ENCODE results near the gene ANKRD34A. TPM values are rescaled to one million over a fixed set of nuclear protein-coding genes. Genes with fewer than 3 reads are reported as not detected.

ANKRD34A gene
- polyA plus RNA-seq, 3 donors, result 0.31 TPM; not detected in 2

- Mint-ChIP-seq H3K36me3 (peaks cover 41 to 66% of the 10 kb centered on the region in 2 donors), H3K27me3 (ENCODE audit: low read depth in 3 of 3) (peaks cover 0 to 3% (median 0%) of the 10 kb centered on the region in 3 donors), H3K9me3 (no peaks in the 10 kb centered on the region), H3K4me3 (no peak overlapping the region), H3K4me1 (peaks cover 10% of the 10 kb centered on the region), H3K27ac (peak overlapping the region in 1 of 7 donors; percentile 72)
- Histone ChIP-seq H3K27me3 (ENCODE audit: control insufficient read depth in 2 of 2, insufficient read depth in 2 of 2, low read length in 2 of 2) (no peaks in the 10 kb centered on the region), H3K4me2 (replicated peaks; ENCODE audit: extremely low read depth, low read length, poor library complexity, severe bottlenecking) (no peak overlapping the region), H3K79me2 (ENCODE audit: insufficient read depth, low read length) (no peaks in the 10 kb centered on the region), H3K27ac (ENCODE audit: low read depth in 1 of 2, low read length in 2 of 2) (no peak overlapping the region), H2AFZ (ENCODE audit: insufficient read depth, low read depth, low read length, poor library complexity, severe bottlenecking) (no peak overlapping the region), H3K4me3 (replicated peaks in 1 of 3; ENCODE audit: low read depth in 2 of 3, low read length in 3 of 3) (no peak overlapping the region), H3K9ac (ENCODE audit: insufficient read depth, low read length, poor library complexity, severe bottlenecking) (no peak overlapping the region), H3K4me1 (ENCODE audit: control insufficient read depth in 1 of 2, insufficient read depth in 2 of 2, low read length in 2 of 2) (peaks cover 3 to 7% of the 10 kb centered on the region in 2 donors), H4K20me1 (ENCODE audit: insufficient read depth, low read length) (no peaks in the 10 kb centered on the region), H3K36me3 (replicated peaks in 1 of 2; ENCODE audit: control insufficient read depth in 1 of 2, insufficient read depth in 2 of 2, low read length in 2 of 2) (peaks cover 22 to 38% of the 10 kb centered on the region in 2 donors), H3K9me3 (replicated peaks in 1 of 2; ENCODE audit: control insufficient read depth in 1 of 2, insufficient read depth in 1 of 2, low read length in 2 of 2) (no peaks in the 10 kb centered on the region)
- intact Hi-C loops (cut with micrococcal nuclease), result no loop called here
- TF ChIP-seq CTCF (IDR thresholded peaks at IDR 0.05), result no peak
- DNase-seq, result no peak
- no CpG with 5 or more reads among the region's 1 CpG for WGBS (ENCODE audit: insufficient coverage)
Observed at GRCh38 chr1:145937436-145937835, 26.9 kb downstream of the ANKRD34A start.

- H3K4me3 Mint-ChIP-seq, result no peak overlapping the region
- H3K4me3 ChIP-seq (replicated peaks in 1 of 3; ENCODE audit: low read depth in 2 of 3, low read length in 3 of 3), result no peak overlapping the region
- H2AFZ ChIP-seq (ENCODE audit: insufficient read depth, low read depth, low read length, poor library complexity, severe bottlenecking), result no peak overlapping the region
- no peaks in the 10 kb centered on the region for H3K9me3 ChIP-seq (replicated peaks in 1 of 2; ENCODE audit: control insufficient read depth in 1 of 2, insufficient read depth in 1 of 2, low read length in 2 of 2)
- peaks cover 3 to 8% of the 10 kb centered on the region in 2 donors for H3K4me1 ChIP-seq (ENCODE audit: control insufficient read depth in 1 of 2, insufficient read depth in 2 of 2, low read length in 2 of 2)
- intact Hi-C loops (cut with micrococcal nuclease), result no loop called here
- no peaks in the 10 kb centered on the region for H4K20me1 ChIP-seq (ENCODE audit: insufficient read depth, low read length)
- H3K79me2 ChIP-seq (ENCODE audit: insufficient read depth, low read length), result no peaks in the 10 kb centered on the region
- peaks cover 0 to 3% (median 0%) of the 10 kb centered on the region in 3 donors for H3K27me3 Mint-ChIP-seq (ENCODE audit: low read depth in 3 of 3)
- H3K9ac ChIP-seq (ENCODE audit: insufficient read depth, low read length, poor library complexity, severe bottlenecking), result no peak overlapping the region
- DNase-seq, result no peak
- no peak for TF ChIP-seq CTCF (IDR thresholded peaks at IDR 0.05)
- no peak overlapping the region for H3K27ac Mint-ChIP-seq
- peaks cover 12% of the 10 kb centered on the region for H3K4me1 Mint-ChIP-seq
- peaks cover 18 to 26% of the 10 kb centered on the region in 2 donors for H3K36me3 ChIP-seq (replicated peaks in 1 of 2; ENCODE audit: control insufficient read depth in 1 of 2, insufficient read depth in 2 of 2, low read length in 2 of 2)
- no peaks in the 10 kb centered on the region for H3K9me3 Mint-ChIP-seq
- H3K27me3 ChIP-seq (ENCODE audit: control insufficient read depth in 2 of 2, insufficient read depth in 2 of 2, low read length in 2 of 2), result no peaks in the 10 kb centered on the region
- WGBS (ENCODE audit: insufficient coverage), result 100% methylated on average over 5 of the region's 8 CpGs
- no peak overlapping the region for H3K4me2 ChIP-seq (replicated peaks; ENCODE audit: extremely low read depth, low read length, poor library complexity, severe bottlenecking)
- no peak overlapping the region for H3K27ac ChIP-seq (ENCODE audit: low read depth in 1 of 2, low read length in 2 of 2)
- peaks cover 33 to 57% of the 10 kb centered on the region in 2 donors for H3K36me3 Mint-ChIP-seq
Observed at GRCh38 chr1:145936247-145936646, 28.1 kb downstream of the ANKRD34A start.

Measured in CD14-positive monocyte (primary cell).